H54 (cell line): ENCODE measurements around the gene DEFB127.
"Not testable (repeated sequence)": the region's sequence is repeated elsewhere in the genome, so short reads cannot be mapped to it uniquely, and the experiment has no call there.

Source experiments
- DNase-seq: peaks from one replicate; pipeline ENCODE4 v3.0.0; 2011; ENCODE audit warnings: low spot score, mixed read lengths; ENCODE audit not compliant: insufficient read length
- FAIRE-seq: peaks from 3 replicates; lab custom pipeline; 2011; peaks lifted over from hg19 to GRCh38; lab: Jason Lieb, UNC
- POLR2A ChIP-seq: IDR thresholded peaks from 2 replicates; pipeline ENCODE4 v1.6.1; 2011; ENCODE audit warnings: low read depth, mild to moderate bottlenecking, low read length

The DEFB127 gene

GRCh38 chr20:157154-157553 is at the start of gene DEFB127:
Gene DEFB127 (plus strand): TSS chr20:157454. CDS start chr20:157545, 91 bp downstream.
- FAIRE-seq (no peak), DNase-seq (no peak)
- no peak for TF ChIP-seq POLR2A

GRCh38 chr20:112396-112795 is 44.9 kb upstream of the DEFB127 start:
- FAIRE-seq (no peak), DNase-seq (no peak)
- no peak for TF ChIP-seq POLR2A

GRCh38 chr20:117518-117917 is 39.7 kb upstream of the DEFB127 start:
- TF ChIP-seq POLR2A: no peak
- DNase-seq: no peak
- FAIRE-seq: no peak

GRCh38 chr20:129786-130323 is 27.4 kb upstream of the DEFB127 start:
- not testable (repeated sequence) for FAIRE-seq, DNase-seq

- DNase-seq (peak; percentile 21), FAIRE-seq (peak; percentile 66)
- TF ChIP-seq POLR2A: no peak
These were observed 19.4 kb upstream of the DEFB127 start for GRCh38 chr20:137668-138490.

DNA sequence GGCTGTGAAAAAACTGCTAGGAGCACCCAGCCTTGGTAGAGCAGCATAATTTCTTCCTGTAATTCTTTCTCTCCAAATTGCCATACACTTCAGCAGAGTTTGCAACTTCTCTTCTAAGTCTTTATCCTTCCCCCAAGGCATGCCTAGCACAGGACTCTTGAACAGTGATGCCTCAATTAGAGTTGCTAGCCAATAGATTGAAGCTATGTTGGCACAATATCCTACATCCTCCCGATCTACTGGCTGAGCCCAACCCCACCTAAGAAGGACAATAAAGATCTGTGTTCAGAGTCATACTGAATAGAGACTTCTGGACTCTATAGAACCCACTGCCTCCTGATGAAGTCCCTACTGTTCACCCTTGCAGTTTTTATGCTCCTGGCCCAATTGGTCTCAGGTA is 15.0 kb upstream of the DEFB127 start, which contains the start of gene DEFB126:
Gene DEFB126, plus strand, starts transcription at position 301 of the 400 bp plus-strand sequence. Its CDS starts 39 bp downstream, at position 340.
- TF ChIP-seq POLR2A: no peak
- FAIRE-seq (no peak), DNase-seq (no peak)

DNA sequence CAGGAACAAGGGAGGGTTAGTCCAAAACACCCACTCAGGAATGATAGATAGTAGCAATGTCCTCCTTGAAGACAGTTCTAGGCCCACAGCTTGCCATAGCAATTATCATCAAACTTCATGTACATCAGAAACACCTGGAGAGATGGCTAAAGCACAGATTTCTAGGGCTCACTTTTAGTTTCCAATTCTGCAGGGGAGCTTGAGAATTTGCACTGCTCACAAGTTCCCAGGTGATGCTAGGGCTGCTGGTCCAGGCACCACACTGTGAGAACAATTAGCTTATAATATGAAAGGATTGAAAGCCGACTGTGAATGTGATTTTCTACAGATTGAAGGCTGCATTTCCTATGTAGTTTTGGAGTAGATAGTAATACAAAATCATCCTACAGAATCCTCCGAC is 11.4 kb upstream of the DEFB127 start:
- TF ChIP-seq POLR2A: no peak
- no peak for FAIRE-seq

DNA sequence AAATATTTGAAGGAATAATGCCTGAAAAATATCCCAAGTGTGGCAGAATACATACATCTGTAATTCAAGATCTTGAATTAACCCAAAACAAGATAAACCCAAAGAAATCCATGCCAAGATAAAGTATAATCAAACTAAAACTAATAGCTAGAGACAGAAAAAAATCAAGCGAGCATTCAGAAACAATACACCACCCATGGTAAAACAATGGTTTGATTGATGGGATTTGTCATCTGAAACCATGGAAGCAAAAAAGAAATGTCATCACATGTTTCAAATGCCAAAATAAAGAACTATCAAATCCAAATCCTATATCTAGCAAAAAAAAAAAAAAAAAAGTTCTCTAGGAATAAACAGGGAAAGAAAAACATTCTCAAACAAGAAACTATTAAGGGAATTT is 5.1 kb upstream of the DEFB127 start:
- no peak for TF ChIP-seq POLR2A
- FAIRE-seq (no peak), DNase-seq (no peak)

More for the DNA sequence above, 11.4 kb upstream of the DEFB127 start:
- no peak for DNase-seq

DNA sequence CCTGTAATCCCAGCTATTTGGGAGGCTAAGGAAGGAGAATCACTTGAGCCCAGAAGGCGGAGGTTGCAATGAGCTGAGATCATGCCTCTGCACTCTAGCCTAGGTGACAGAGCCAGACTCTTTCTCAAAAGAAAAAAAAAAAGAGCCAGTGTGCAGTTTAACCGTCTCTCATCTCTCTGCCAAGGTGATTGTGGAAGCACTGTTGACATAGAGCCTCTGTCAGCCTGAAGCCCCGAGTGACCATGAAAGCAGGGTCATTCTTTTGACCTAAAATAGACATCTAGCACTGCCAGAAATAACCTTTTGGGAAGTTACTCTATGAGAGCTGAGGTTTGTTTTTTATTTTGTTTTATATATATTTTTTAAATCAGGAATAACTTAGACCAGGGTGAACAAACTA is 7.4 kb downstream of the DEFB127 start:
- TF ChIP-seq POLR2A: no peak
- no peak for DNase-seq
- no peak for FAIRE-seq

- FAIRE-seq: no peak
- no peak for TF ChIP-seq POLR2A
These were observed 11.6 kb downstream of the DEFB127 start for GRCh38 chr20:168876-169275.

GRCh38 chr20:184288-184687 is 27.0 kb downstream of the DEFB127 start:
- FAIRE-seq (no peak), DNase-seq (no peak)
- no peak for TF ChIP-seq POLR2A

More at GRCh38 chr20:168876-169275, 11.6 kb downstream of the DEFB127 start:
- DNase-seq: no peak

DNA sequence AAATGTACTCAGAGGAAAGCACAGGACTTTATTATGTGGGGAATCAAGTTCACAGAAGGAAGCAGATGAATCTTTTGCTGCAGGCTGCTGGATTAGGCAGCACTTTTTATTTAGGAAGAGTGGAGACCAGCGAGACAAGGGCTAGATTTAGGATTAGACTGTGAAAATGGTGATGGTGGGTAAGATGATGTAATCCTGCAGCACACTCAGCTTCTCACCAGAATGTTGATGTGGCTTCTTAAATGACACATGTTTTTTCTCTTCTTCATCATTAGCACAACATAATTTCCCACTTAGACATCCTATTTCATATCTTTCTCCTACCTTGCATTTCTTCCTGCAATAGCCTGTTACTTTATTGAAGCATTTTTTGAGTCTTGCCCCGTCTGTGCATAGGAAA is 30.5 kb downstream of the DEFB127 start:
- FAIRE-seq: no peak
- no peak for DNase-seq

GRCh38 chr20:189611-190010 is 32.4 kb downstream of the DEFB127 start, which contains the start of gene DEFB128:
Gene DEFB128 (minus strand): TSS chr20:189711. CDS start chr20:189623, 88 bp downstream.
- no peak for FAIRE-seq
- TF ChIP-seq POLR2A: no peak
- no peak for DNase-seq

More for the DNA sequence above, 30.5 kb downstream of the DEFB127 start:
- TF ChIP-seq POLR2A: no peak

GRCh38 chr20:198225-198624 is 41.0 kb downstream of the DEFB127 start:
- TF ChIP-seq POLR2A: no peak
- no peak for FAIRE-seq
- DNase-seq: no peak
